ENCODE measurements around the gene LAMA1. TPM values are rescaled to one million over a fixed set of nuclear protein-coding genes. Genes with fewer than 3 reads are reported as not detected.

LAMA1 gene
- total RNA-seq, 4 donors from 2014 or later, result 0.17 to 1.7 (median 0.61) TPM

DNA sequence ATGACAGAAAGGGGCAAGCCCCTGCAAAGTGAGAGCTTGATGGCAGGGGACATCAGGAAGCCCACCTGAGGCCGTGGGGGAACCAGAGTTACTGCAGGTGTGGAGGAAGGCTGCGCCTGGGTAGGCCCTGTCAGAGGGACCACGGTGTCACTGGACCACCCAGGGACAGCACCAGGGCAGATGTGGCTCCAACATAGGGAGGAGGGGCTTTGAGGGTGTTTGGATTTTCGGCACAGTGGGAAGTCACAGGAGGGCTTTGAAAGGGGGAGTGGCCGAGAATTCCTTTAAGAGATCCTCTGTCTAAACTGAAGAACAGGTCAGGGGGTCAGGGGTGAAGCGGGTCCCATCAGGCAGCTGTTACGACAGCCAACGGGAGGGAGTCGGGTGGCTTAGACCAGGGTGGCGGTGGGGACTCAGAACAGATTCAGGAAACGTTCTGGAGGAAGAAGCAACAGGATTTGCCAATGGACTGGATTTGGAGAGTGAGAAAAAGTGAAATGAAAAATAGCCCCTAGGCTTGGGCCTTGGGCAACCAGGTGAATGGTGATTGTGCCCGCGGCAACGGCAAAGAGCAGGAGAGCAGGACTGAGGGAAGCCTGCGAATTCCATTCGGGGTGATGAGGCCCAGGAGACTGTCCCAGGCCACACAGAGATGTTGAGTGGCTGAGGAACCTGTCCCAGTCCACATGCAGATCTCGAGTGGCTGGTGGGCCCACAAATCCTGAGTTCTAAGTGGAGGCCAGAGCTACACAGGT is 166.1 kb downstream of the LAMA1 start:
- no peak for DNase-seq (ENCODE audit: low spot score in 2 of 2)
- no peak overlapping the region for H3K4me3 ChIP-seq (ENCODE audit: low read depth, poor library complexity, severe bottlenecking)
- no peak for TF ChIP-seq POLR2A (IDR thresholded peaks at IDR 0.05)
- TF ChIP-seq, protein P1, sequence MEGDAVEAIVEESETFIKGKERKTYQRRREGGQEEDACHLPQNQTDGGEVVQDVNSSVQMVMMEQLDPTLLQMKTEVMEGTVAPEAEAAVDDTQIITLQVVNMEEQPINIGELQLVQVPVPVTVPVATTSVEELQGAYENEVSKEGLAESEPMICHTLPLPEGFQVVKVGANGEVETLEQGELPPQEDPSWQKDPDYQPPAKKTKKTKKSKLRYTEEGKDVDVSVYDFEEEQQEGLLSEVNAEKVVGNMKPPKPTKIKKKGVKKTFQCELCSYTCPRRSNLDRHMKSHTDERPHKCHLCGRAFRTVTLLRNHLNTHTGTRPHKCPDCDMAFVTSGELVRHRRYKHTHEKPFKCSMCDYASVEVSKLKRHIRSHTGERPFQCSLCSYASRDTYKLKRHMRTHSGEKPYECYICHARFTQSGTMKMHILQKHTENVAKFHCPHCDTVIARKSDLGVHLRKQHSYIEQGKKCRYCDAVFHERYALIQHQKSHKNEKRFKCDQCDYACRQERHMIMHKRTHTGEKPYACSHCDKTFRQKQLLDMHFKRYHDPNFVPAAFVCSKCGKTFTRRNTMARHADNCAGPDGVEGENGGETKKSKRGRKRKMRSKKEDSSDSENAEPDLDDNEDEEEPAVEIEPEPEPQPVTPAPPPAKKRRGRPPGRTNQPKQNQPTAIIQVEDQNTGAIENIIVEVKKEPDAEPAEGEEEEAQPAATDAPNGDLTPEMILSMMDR (IDR thresholded peaks at IDR 0.05), result no peak
- 83 to 84% methylated on average over 17 of the region's 17 CpGs for WGBS, 2 donors
- intact Hi-C loops (cut with DNase I; ENCODE audit: low total_unique reads), result no loop called here

DNA sequence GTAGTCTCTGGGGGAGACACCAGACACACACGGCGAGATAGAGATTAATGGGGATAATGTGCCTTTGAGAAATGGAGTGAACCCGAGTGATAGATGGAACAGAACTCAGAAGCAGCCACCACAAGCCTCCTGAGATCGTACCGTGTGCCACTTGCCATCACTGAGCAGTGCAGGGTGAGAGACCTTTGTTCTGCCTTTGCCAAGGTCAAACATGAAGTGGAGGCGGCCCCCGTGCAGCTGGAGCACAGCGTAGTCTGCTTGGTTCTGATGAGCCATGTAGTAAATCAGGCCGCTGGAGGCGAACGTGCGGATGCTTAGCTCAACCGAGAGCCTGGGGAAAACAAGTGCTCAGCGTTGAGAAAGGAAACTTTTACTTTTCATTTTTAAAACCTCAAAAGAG is 167.0 kb downstream of the LAMA1 start:
- WGBS, 2 donors, result 89% methylated on average over 14 of the region's 14 CpGs
- DNase-seq (ENCODE audit: low spot score in 2 of 2), result no peak
- intact Hi-C loops (cut with DNase I; ENCODE audit: low total_unique reads), result no loop called here

GRCh38 chr18:6949800-6950586 is 167.6 kb downstream of the LAMA1 start:
- DNase-seq (ENCODE audit: low spot score in 2 of 2), result no peak
- no peak for TF ChIP-seq POLR2A (IDR thresholded peaks at IDR 0.05)
- no peak overlapping the region for H3K4me3 ChIP-seq (ENCODE audit: low read depth, poor library complexity, severe bottlenecking)
- 77 to 82% methylated on average over 11 of the region's 11 CpGs for WGBS, 2 donors
- intact Hi-C loops (cut with DNase I; ENCODE audit: low total_unique reads), result no loop called here

More for the DNA sequence above, 167.0 kb downstream of the LAMA1 start:
- H3K4me3 ChIP-seq (ENCODE audit: low read depth, poor library complexity, severe bottlenecking), result no peak overlapping the region
- TF ChIP-seq POLR2A (IDR thresholded peaks at IDR 0.05), result no peak
- TF ChIP-seq, protein P1 (IDR thresholded peaks at IDR 0.05), result no peak

- TF ChIP-seq, protein P1 (IDR thresholded peaks at IDR 0.05), result no peak
- no peak for TF ChIP-seq POLR2A (IDR thresholded peaks at IDR 0.05)
Measured at GRCh38 chr18:6948281-6949055, 169.1 kb downstream of the LAMA1 start.

DNA sequence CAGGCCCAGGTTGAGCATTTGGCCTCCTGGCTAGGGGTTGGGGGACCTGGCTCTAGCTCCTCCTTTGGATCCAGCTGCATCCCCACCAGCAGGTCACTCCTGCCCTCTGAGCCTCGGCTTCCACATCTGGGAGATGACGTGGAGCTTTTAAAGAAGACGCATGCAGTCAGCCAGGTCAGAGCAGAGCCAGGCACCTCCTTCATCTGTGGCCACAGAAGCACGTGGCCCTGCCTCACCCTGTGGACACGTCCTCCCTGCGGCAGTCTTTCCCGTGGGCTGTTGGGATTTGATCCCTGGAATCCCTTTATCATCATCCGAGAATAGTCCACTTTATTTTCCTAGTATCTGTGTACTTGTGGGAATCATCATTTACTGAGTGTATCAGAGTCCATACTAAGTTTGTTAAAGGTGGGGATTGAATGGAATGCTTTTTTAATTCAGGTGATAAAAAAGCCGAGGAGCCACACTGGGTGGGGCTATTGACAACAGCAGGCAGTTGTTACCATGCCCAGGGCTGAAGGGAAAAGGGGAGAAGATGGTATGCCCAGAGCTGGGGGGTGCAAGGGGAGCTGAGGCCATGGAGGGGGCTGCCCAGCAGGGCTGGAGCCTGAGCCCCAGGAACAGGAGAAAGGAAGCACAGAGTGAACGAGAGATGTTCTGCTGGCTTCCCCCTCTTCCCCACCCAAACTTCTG is 170.1 kb downstream of the LAMA1 start:
- DNase-seq (ENCODE audit: low spot score in 2 of 2), result no peak
- TF ChIP-seq, protein P1 (IDR thresholded peaks at IDR 0.05), result no peak
- no peak for TF ChIP-seq POLR2A (IDR thresholded peaks at IDR 0.05)
- H3K4me3 ChIP-seq (ENCODE audit: low read depth, poor library complexity, severe bottlenecking), result no peak overlapping the region
- intact Hi-C loops (cut with DNase I; ENCODE audit: low total_unique reads), result no loop called here
- 76 to 79% methylated on average over 10 of the region's 10 CpGs for WGBS, 2 donors

More at GRCh38 chr18:6948281-6949055, 169.1 kb downstream of the LAMA1 start:
- DNase-seq (ENCODE audit: low spot score in 2 of 2), result no peak
- no peak overlapping the region for H3K4me3 ChIP-seq (ENCODE audit: low read depth, poor library complexity, severe bottlenecking)
- 87 to 89% methylated on average over 16 of the region's 16 CpGs for WGBS, 2 donors
- intact Hi-C loops (cut with DNase I; ENCODE audit: low total_unique reads), result no loop called here
